Panc1 (cell line): ENCODE measurements around the gene CACNA2D4. TPM values are rescaled to one million over a fixed set of nuclear protein-coding genes. Genes with fewer than 3 reads are reported as not detected.

Source experiments
- ATAC-seq: fragments of 200-7000 bp; cut with Tn5 transposase; 2 replicates; pipeline ENCODE4 v1.9.1; 2020; ENCODE audit warnings: mild to moderate bottlenecking, moderate library complexity
- BruUV-seq: library from RNA; stranded (reverse); fragments of 400-500 nt; replicated peaks from 2 replicates; lab custom pipeline; 2021; lab: Mats Ljungman, UMichigan
- CTCF ChIA-PET: fragments of 300-600 bp; sonication (Branson Sonifier 250); formaldehyde crosslinking; loops from one replicate; lab custom pipeline; 2022; ENCODE audit warnings: antibody characterized with exemption; lab: Charles Lee
- POLR2A ChIA-PET: fragments of 300-600 bp; sonication (Branson Sonifier 250); formaldehyde crosslinking; loops from one replicate; lab custom pipeline; 2022; ENCODE audit warnings: antibody characterized with exemption; lab: Charles Lee
- DNase-seq: peaks from one replicate; pipeline ENCODE4 v3.0.0-alpha.2; 2010; ENCODE audit warnings: low read depth, low spot score
- H3K27ac ChIP-seq: 2 replicates; pipeline ENCODE4 v1.5.1; 2011; ENCODE audit warnings: mild to moderate bottlenecking, low read length, inconsistent platforms
- H3K27me3 ChIP-seq: fragments of 200-500 bp; sonication (Bioruptor generic); 2 replicates; pipeline ENCODE4 v1.6.0; 2014; ENCODE audit warnings: low read length, inconsistent platforms; ENCODE audit not compliant: control insufficient read depth, insufficient read depth
- H3K36me3 ChIP-seq: fragments of 200-500 bp; sonication (Bioruptor generic); 2 replicates; pipeline ENCODE4 v1.5.1; 2014; ENCODE audit warnings: inconsistent platforms, mild to moderate bottlenecking, low read length, moderate library complexity; ENCODE audit not compliant: control insufficient read depth, insufficient read depth
- H3K4me1 ChIP-seq: 2 replicates; pipeline ENCODE4 v1.5.1; 2011; ENCODE audit warnings: inconsistent platforms, mild to moderate bottlenecking, low read length, moderate library complexity; ENCODE audit not compliant: control insufficient read depth, insufficient read depth
- H3K4me3 ChIP-seq, 2 experiments: 2 replicates each; pipeline ENCODE4 v1.5.1; 2011 to 2012; ENCODE audit warnings: low read depth in 2 of 2, low read length in 2 of 2, mild to moderate bottlenecking in 2 of 2, inconsistent platforms in 1 of 2, moderate library complexity in 1 of 2
- H3K9me3 ChIP-seq: fragments of 200-500 bp; sonication (Bioruptor generic); 2 replicates; pipeline ENCODE4 v1.5.1; 2014; ENCODE audit warnings: low read depth, mild to moderate bottlenecking, inconsistent platforms, low read length, moderate library complexity; ENCODE audit not compliant: control insufficient read depth, insufficient read depth
- POLR2AphosphoS5 ChIP-seq: IDR thresholded peaks from 2 replicates; pipeline ENCODE4 v1.6.1; 2012; ENCODE audit warnings: mild to moderate bottlenecking, low read depth, low read length, moderate library complexity
- REST ChIP-seq, 2 experiments: IDR thresholded peaks; 2 replicates each; pipeline ENCODE4 v1.6.1; 2011 to 2012; ENCODE audit warnings: low read depth in 2 of 2, control low read depth in 1 of 2, low read length in 1 of 2, mild to moderate bottlenecking in 1 of 2, moderate library complexity in 1 of 2; ENCODE audit not compliant: insufficient read depth in 1 of 2
- SIN3A ChIP-seq: IDR thresholded peaks from 2 replicates; pipeline ENCODE4 v1.6.1; 2012; ENCODE audit warnings: low read depth, mild to moderate bottlenecking, low read length, moderate library complexity, borderline replicate concordance; ENCODE audit not compliant: insufficient read depth
- TCF7L2 ChIP-seq: IDR thresholded peaks from 2 replicates; pipeline ENCODE4 v1.6.1; 2011; ENCODE audit warnings: mild to moderate bottlenecking, low read depth, low read length, inconsistent platforms
- in situ Hi-C: cut with HindIII; loops from 2 replicates; pipeline ENCODE4 v1.10.0; 2016; ENCODE audit warnings: low sequenced_read_pairs, low pct_unique_long_range_greater_than_20kb
- intact Hi-C: fragments of 100-400 bp; cut with micrococcal nuclease; formaldehyde crosslinking; loops from one replicate; pipeline ENCODE4 v1.10.0; 2022; ENCODE audit not compliant: unreplicated experiment
- total RNA-seq: library from RNA; stranded (reverse); gene quantifications from one replicate; pipeline ENCODE4 v1.2.1, GENCODE V29; 2021; ENCODE audit not compliant: unreplicated experiment
- TF ChIP-seq, protein P1 (sequence below): fragments of 450-650 bp; IDR thresholded peaks from 2 replicates; pipeline ENCODE4 v1.5.1; 2017; ENCODE audit warnings: mild to moderate bottlenecking

CACNA2D4 gene
- total RNA-seq, 1 experiment from 2014 or later, result 0.15 TPM

- in situ Hi-C loops (no loop called here), intact Hi-C loops (no loop called here)
- POLR2A ChIA-PET, result no interaction called here
- no peaks in the 10 kb centered on the region for H3K9me3 ChIP-seq
- H3K27me3 ChIP-seq, result no peaks in the 10 kb centered on the region; the same call in 1 of the 2 replicates
- no TSS peak for BruUV-seq
- ATAC-seq (no peak), DNase-seq (no peak)
- H3K36me3 ChIP-seq, result no peaks in the 10 kb centered on the region
- H3K4me3 ChIP-seq, result no peak overlapping the region
- TF ChIP-seq TCF7L2 (no peak), REST (IDR thresholded peaks at IDR 0.05; ENCODE audit: insufficient read depth in 1 of 2, low read depth in 2 of 2, low read length in 1 of 2) (no peak), POLR2AphosphoS5 (no peak), SIN3A (no peak)
- TF ChIP-seq, protein P1, sequence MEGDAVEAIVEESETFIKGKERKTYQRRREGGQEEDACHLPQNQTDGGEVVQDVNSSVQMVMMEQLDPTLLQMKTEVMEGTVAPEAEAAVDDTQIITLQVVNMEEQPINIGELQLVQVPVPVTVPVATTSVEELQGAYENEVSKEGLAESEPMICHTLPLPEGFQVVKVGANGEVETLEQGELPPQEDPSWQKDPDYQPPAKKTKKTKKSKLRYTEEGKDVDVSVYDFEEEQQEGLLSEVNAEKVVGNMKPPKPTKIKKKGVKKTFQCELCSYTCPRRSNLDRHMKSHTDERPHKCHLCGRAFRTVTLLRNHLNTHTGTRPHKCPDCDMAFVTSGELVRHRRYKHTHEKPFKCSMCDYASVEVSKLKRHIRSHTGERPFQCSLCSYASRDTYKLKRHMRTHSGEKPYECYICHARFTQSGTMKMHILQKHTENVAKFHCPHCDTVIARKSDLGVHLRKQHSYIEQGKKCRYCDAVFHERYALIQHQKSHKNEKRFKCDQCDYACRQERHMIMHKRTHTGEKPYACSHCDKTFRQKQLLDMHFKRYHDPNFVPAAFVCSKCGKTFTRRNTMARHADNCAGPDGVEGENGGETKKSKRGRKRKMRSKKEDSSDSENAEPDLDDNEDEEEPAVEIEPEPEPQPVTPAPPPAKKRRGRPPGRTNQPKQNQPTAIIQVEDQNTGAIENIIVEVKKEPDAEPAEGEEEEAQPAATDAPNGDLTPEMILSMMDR, result no peak
- H3K27ac ChIP-seq, result no peak overlapping the region
- CTCF ChIA-PET, result no interaction called here
- no peaks in the 10 kb centered on the region for H3K4me1 ChIP-seq
These were observed 92.9 kb downstream of the CACNA2D4 start for GRCh38 chr12:1825382-1826102.

GRCh38 chr12:1823237-1823636 is 95.2 kb downstream of the CACNA2D4 start:
- H3K9me3 ChIP-seq, result no peaks in the 10 kb centered on the region
- in situ Hi-C loops, result no loop called here
- CTCF ChIA-PET, result no interaction called here

More at GRCh38 chr12:1823237-1823636, 95.2 kb downstream of the CACNA2D4 start:
- TF ChIP-seq REST (IDR thresholded peaks at IDR 0.05; ENCODE audit: insufficient read depth in 1 of 2, low read depth in 2 of 2, low read length in 1 of 2), result no peak
- TF ChIP-seq TCF7L2, result no peak
- no peak for TF ChIP-seq SIN3A
- TF ChIP-seq POLR2AphosphoS5, result no peak
- TF ChIP-seq, protein P1, result no peak
- H3K36me3 ChIP-seq, result no peaks in the 10 kb centered on the region
- no TSS peak for BruUV-seq
- no peak overlapping the region for H3K27ac ChIP-seq
- no peaks in the 10 kb centered on the region; the same call in 1 of the 2 replicates for H3K27me3 ChIP-seq
- no peaks in the 10 kb centered on the region for H3K4me1 ChIP-seq
- no peak for DNase-seq
- intact Hi-C loops, result no loop called here
- H3K4me3 ChIP-seq, result no peak overlapping the region
- ATAC-seq, result no peak
- POLR2A ChIA-PET, result no interaction called here
